ENCODE measurements around the gene TMEM165.

DNA sequence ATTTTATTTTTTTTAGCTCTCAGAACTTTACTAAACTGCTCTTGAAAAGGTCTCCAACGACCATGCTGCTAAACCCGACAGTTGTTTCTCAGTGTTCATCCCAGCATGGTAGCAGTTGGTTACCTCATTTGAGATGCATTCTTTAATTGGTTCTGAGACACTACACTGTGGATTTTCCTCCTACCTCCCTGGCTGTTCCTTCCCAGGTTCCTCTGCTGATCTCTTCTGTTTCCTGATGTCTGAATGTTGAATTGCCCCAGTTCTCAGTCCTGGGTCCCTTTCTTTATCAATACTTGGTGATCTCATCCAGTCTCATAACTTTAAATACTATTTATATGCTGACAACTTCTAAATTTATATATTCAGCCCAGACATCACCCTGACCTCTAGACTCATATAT is 19.1 kb upstream of the TMEM165 start:
- TF ChIP-seq CTCF (conservative IDR thresholded peaks at IDR 0.05; ENCODE audit: low read depth, low read length) = no peak
- no peak for TF ChIP-seq EZH2phosphoT487 (IDR thresholded peaks at IDR 0.05; ENCODE audit: borderline replicate concordance, low read length)
- no peak for TF ChIP-seq EZH2 (IDR thresholded peaks at IDR 0.05; ENCODE audit: low read length, unreplicated experiment)

Data from PC-3 (cell line).